ENCODE measurements around the gene CIZ1. TPM values are rescaled to one million over a fixed set of nuclear protein-coding genes. Genes with fewer than 3 reads are reported as not detected.

Gene CIZ1
- total and polyA plus RNA-seq, 2 of the 13 experiments (the other 11 are each of a cell fraction or from before 2014, with no cell fraction given), result 30.6 to 50.3 TPM

GRCh38 chr9:128159784-128160602, 31.4 kb downstream of the CIZ1 start, which contains the start of gene BBLN (continued):
- TF ChIP-seq MTERF4 (CRISPR knock-in tag; IDR thresholded peaks at IDR 0.05), result no peak
- no peak for TF ChIP-seq ZNF878 (CRISPR knock-in tag; IDR thresholded peaks at IDR 0.05)
- no peak for TF ChIP-seq RFX3 (CRISPR knock-in tag; IDR thresholded peaks at IDR 0.05)
- TF ChIP-seq ZNF607 (CRISPR knock-in tag; IDR thresholded peaks at IDR 0.05; ENCODE audit: borderline replicate concordance), result no peak
- TF ChIP-seq ZNF331 (CRISPR knock-in tag; IDR thresholded peaks at IDR 0.05), result 0 out of 2 replicates have a peak, but pooled peaks have one; percentile 10
- no peak for TF ChIP-seq MEF2D (CRISPR knock-in tag; IDR thresholded peaks at IDR 0.05)
- TF ChIP-seq MAZ (IDR thresholded peaks at IDR 0.05; ENCODE audit: borderline replicate concordance, low read depth, low read length), result peak; percentile 14; the same call in 1 of the 2 replicates
- peak; percentile 76 for TF ChIP-seq MAZ (CRISPR knock-in tag; IDR thresholded peaks at IDR 0.05; ENCODE audit: low read depth)
- TF ChIP-seq HNRNPLL (IDR thresholded peaks at IDR 0.05; ENCODE audit: low read depth, low read length, poor library complexity, severe bottlenecking), result peak; percentile 64
- peak; percentile 57; the same call in 1 of the 2 replicates for TF ChIP-seq GATAD1 (CRISPR knock-in tag; IDR thresholded peaks at IDR 0.05)
- TF ChIP-seq ZKSCAN1 (IDR thresholded peaks at IDR 0.05; ENCODE audit: low read length), result no peak
- TF ChIP-seq RCOR2 (CRISPR knock-in tag; IDR thresholded peaks at IDR 0.05), result no peak
- 0 out of 2 replicates have a peak, but pooled peaks have one; percentile 16 for TF ChIP-seq HES4 (CRISPR knock-in tag; IDR thresholded peaks at IDR 0.05; ENCODE audit: borderline replicate concordance)
- no peak for TF ChIP-seq ZNF780A (CRISPR knock-in tag; IDR thresholded peaks at IDR 0.05)
- no peak for TF ChIP-seq ZNF282 (IDR thresholded peaks at IDR 0.05; ENCODE audit: partially characterized antibody)
- no peak for TF ChIP-seq ETV6 (CRISPR knock-in tag; conservative IDR thresholded peaks at IDR 0.05)
- no peak for TF ChIP-seq NCOA1 (CRISPR knock-in tag; IDR thresholded peaks at IDR 0.05)
- no peak; the same call in 1 of the 2 replicates for TF ChIP-seq ZMYM3 (CRISPR knock-in tag; IDR thresholded peaks at IDR 0.05)
- TF ChIP-seq ZNF792 (CRISPR knock-in tag; IDR thresholded peaks at IDR 0.05), result no peak
- TF ChIP-seq GTF3A (CRISPR knock-in tag; conservative IDR thresholded peaks at IDR 0.05), result no peak
- TF ChIP-seq ZNF264 (CRISPR knock-in tag; IDR thresholded peaks at IDR 0.05), result no peak
- TF ChIP-seq SRF (IDR thresholded peaks at IDR 0.05; ENCODE audit: low read depth, low read length), result no peak
- TF ChIP-seq FOSL2 (CRISPR knock-in tag; IDR thresholded peaks at IDR 0.05), result no peak
- TF ChIP-seq SKI (IDR thresholded peaks at IDR 0.05; ENCODE audit: partially characterized antibody), result no peak
- peak; percentile 64; the same call in 1 of the 2 replicates for TF ChIP-seq YEATS2 (CRISPR knock-in tag; IDR thresholded peaks at IDR 0.05; ENCODE audit: borderline replicate concordance)
- no peak for TF ChIP-seq STAT5B (CRISPR knock-in tag; IDR thresholded peaks at IDR 0.05)
- TF ChIP-seq, protein P1, sequence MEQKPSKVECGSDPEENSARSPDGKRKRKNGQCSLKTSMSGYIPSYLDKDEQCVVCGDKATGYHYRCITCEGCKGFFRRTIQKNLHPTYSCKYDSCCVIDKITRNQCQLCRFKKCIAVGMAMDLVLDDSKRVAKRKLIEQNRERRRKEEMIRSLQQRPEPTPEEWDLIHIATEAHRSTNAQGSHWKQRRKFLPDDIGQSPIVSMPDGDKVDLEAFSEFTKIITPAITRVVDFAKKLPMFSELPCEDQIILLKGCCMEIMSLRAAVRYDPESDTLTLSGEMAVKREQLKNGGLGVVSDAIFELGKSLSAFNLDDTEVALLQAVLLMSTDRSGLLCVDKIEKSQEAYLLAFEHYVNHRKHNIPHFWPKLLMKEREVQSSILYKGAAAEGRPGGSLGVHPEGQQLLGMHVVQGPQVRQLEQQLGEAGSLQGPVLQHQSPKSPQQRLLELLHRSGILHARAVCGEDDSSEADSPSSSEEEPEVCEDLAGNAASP (CRISPR knock-in tag; IDR thresholded peaks at IDR 0.05; ENCODE audit: borderline replicate concordance), result no peak
- no peak for TF ChIP-seq ZNF121 (CRISPR knock-in tag; IDR thresholded peaks at IDR 0.05)
- TF ChIP-seq ZNF839 (CRISPR knock-in tag; IDR thresholded peaks at IDR 0.05; ENCODE audit: borderline replicate concordance), result no peak
- no peak for TF ChIP-seq ESRRA (CRISPR knock-in tag; IDR thresholded peaks at IDR 0.05; ENCODE audit: low read depth)

Measured in HepG2 (cell line).